ENCODE results near the gene CILP2.

The CILP2 gene

GRCh38 chr19:19506592-19506991 is 31.5 kb upstream of the CILP2 start:
- no peak for DNase-seq

- DNase-seq = no peak
Measured at GRCh38 chr19:19507354-19507753, 30.7 kb upstream of the CILP2 start.

- no peak for DNase-seq
Measured at GRCh38 chr19:19508217-19508616, 29.8 kb upstream of the CILP2 start.

GRCh38 chr19:19510432-19510831 is 27.6 kb upstream of the CILP2 start:
- DNase-seq = no peak

GRCh38 chr19:19513682-19514081 is 24.4 kb upstream of the CILP2 start:
- DNase-seq = no peak

GRCh38 chr19:19514215-19514657 is 23.8 kb upstream of the CILP2 start:
- no peak for DNase-seq

- no peak for DNase-seq
Measured at GRCh38 chr19:19514881-19515641, 23.0 kb upstream of the CILP2 start, which contains the start of gene TSSK6. Gene TSSK6 (minus strand): TSS chr19:19515548. CDS start chr19:19515427, 121 bp downstream.

- peak; percentile 92 for DNase-seq
Measured at GRCh38 chr19:19515642-19516519, 22.2 kb upstream of the CILP2 start, which contains the start of gene NDUFA13. Gene NDUFA13 (plus strand): TSS chr19:19516225. CDS start chr19:19516239, 14 bp downstream.

GRCh38 chr19:19517235-19517619 is 20.8 kb upstream of the CILP2 start:
- DNase-seq = no peak

- no peak for DNase-seq
Measured at GRCh38 chr19:19520989-19521388, 17.1 kb upstream of the CILP2 start.

GRCh38 chr19:19523177-19523576 is 14.9 kb upstream of the CILP2 start:
- no peak for DNase-seq

GRCh38 chr19:19524053-19524452 is 14.0 kb upstream of the CILP2 start:
- DNase-seq = no peak

GRCh38 chr19:19525611-19526380 is 12.3 kb upstream of the CILP2 start:
- no peak for DNase-seq

GRCh38 chr19:19526581-19527370 is 11.3 kb upstream of the CILP2 start:
- no peak for DNase-seq

GRCh38 chr19:19527371-19527656 is 10.8 kb upstream of the CILP2 start:
- DNase-seq = no peak

GRCh38 chr19:19527674-19528625 is 10.1 kb upstream of the CILP2 start:
- DNase-seq = no peak

GRCh38 chr19:19528721-19529490 is 9.2 kb upstream of the CILP2 start, which contains the start of gene YJEFN3:
Gene YJEFN3 (plus strand): TSS chr19:19528911. CDS start chr19:19528933, 22 bp downstream.
- DNase-seq = no peak

GRCh38 chr19:19529783-19530422 is 8.2 kb upstream of the CILP2 start:
- no peak for DNase-seq

GRCh38 chr19:19530423-19530804 is 7.7 kb upstream of the CILP2 start:
- DNase-seq = no peak

GRCh38 chr19:19530889-19531288 is 7.2 kb upstream of the CILP2 start:
- no peak for DNase-seq
